Brain microvascular endothelial cell (primary cell): ENCODE results near the gene RABGGTA.

Experiments used
- DNase-seq: peaks from one replicate; pipeline ENCODE4 v3.0.0-alpha.2; 2020
- H3K27ac ChIP-seq: fragments of 250-450 bp; sonication (Bioruptor Pico); 2 replicates; pipeline ENCODE4 v1.5.1; 2020; ENCODE audit warnings: mild to moderate bottlenecking, moderate library complexity
- H3K27me3 ChIP-seq: fragments of 250-450 bp; sonication (Bioruptor Pico); replicated peaks from 2 replicates; pipeline ENCODE4 v1.5.1; 2020; ENCODE audit warnings: mild to moderate bottlenecking
- H3K36me3 ChIP-seq: fragments of 250-450 bp; sonication (Bioruptor Pico); replicated peaks from 2 replicates; pipeline ENCODE4 v1.5.1; 2020; ENCODE audit warnings: mild to moderate bottlenecking
- H3K4me3 ChIP-seq: 2 replicates; pipeline ENCODE4 v1.5.1; 2011; ENCODE audit warnings: low read depth, mild to moderate bottlenecking, control low read depth, low read length, moderate library complexity
- in situ Hi-C: cut with HindIII; loops from 2 replicates; pipeline ENCODE4 v1.10.0; 2017; ENCODE audit warnings: low sequenced_read_pairs, low pct_ligation_motif_present
- TF ChIP-seq, protein P1 (sequence below): IDR thresholded peaks from 2 replicates; pipeline ENCODE4 v1.5.1; 2011; ENCODE audit warnings: low read depth, mild to moderate bottlenecking, moderate library complexity, low read length, control low read depth, inconsistent platforms; ENCODE audit errors: missing control alignments

Gene RABGGTA

DNA sequence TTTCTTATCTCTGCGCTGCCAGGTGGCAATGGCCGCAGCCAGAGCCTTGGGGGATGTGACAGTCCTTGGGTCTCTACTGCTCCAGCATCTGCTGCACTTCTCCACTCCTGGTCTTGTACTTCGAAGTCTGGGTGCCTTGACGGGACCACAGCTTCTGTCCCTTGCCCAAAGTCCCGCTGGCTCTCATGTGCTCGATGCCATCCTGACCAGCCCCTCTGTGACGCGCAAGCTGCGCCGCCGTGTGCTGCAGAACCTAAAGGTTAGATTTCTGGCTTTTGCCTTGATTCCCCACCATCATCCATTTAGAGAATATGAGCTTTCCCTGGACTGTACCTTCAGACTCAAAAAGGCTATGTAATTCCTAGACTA is 32.6 kb upstream of the RABGGTA start:
- in situ Hi-C loops, result no loop called here
- TF ChIP-seq, protein P1, sequence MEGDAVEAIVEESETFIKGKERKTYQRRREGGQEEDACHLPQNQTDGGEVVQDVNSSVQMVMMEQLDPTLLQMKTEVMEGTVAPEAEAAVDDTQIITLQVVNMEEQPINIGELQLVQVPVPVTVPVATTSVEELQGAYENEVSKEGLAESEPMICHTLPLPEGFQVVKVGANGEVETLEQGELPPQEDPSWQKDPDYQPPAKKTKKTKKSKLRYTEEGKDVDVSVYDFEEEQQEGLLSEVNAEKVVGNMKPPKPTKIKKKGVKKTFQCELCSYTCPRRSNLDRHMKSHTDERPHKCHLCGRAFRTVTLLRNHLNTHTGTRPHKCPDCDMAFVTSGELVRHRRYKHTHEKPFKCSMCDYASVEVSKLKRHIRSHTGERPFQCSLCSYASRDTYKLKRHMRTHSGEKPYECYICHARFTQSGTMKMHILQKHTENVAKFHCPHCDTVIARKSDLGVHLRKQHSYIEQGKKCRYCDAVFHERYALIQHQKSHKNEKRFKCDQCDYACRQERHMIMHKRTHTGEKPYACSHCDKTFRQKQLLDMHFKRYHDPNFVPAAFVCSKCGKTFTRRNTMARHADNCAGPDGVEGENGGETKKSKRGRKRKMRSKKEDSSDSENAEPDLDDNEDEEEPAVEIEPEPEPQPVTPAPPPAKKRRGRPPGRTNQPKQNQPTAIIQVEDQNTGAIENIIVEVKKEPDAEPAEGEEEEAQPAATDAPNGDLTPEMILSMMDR, result no peak
- DNase-seq, result no peak
- no peaks in the 10 kb centered on the region for H3K27me3 ChIP-seq
- H3K4me3 ChIP-seq, result no peak overlapping the region
- H3K36me3 ChIP-seq, result peaks cover 50% of the 10 kb centered on the region
- H3K27ac ChIP-seq, result no peak overlapping the region

DNA sequence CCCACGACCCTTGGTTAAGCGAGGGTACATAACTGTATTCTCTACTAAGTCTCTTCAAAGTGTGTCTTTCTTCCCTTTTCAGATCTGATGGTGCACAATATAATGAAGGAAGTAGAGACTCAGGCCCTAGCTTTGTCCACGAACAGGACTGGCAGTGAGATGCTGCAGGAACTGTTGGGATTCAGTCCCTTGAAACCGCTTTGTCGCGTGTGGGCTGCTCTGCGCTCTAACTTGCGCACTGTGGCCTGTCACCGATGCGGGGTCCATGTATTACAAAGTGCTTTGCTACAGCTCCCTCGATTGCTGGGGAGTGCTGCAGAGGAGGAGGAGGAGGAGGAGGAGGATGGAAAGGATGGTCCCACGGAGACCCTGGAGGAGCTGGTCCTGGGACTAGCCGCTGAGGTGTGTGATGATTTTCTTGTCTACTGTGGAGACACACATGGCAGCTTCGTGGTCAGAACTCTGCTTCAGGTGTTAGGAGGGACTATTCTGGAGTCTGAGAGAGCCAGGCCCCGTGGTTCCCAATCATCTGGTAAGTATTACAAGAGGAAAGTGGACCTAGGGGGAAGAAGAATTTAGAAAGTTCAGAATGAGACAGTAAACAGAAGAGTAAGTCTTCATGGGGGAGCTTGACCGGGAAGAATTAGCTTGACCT is 29.1 kb upstream of the RABGGTA start:
- no peak for DNase-seq

DNA sequence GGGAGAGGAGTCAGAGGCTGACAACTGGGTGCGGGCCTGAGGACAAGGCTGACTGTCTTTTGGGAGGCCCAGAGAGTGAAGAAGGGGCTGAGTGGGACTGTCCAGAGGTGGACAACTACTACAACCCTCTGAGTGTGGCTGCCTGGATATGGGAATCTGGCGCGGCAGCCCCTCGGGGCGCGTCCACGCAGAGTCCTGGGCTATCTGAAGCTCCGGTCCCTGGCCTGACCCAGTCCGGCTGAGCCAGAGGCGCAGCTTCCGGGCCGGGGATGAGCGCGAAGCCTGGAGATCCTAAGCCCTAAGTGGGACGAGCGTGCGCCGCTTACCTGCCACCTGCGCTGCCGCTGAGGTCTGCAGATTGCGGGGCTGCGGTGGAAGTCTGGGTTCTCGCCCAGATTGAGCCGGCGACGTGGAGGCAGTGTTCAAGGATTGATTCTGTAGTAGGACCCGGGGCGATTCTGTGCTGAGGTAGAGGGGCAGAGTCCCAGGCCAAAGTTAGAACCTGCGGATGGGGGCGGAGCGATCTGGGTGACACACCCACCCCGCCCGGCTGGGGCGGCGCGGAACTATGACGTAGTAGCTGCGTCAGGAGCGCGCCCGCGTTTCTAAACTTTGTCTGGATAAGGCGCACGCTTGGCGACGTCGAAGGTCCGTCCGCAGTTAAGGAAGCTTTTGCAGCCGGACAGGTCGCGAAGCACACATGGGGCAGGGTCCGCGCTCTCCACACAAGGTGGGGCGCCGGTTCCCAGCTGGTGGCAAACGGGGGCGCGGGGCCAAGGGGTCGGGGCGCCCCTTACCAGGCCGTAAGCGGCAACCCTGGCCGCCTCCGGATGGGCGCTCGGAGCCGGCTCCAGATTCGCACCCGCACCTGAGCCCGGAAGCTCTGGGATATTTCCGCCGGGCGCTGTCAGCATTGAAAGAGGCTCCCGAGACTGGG is 28.1 kb upstream of the RABGGTA start, which contains the start of the genes DHRS1 and NOP9:
TSS of gene DHRS1 (minus strand) at position 526 of the 937 bp plus-strand sequence. CDS start 674 bp downstream, outside the sequence.
TSS of gene NOP9 (plus strand) at position 596 of the 937 bp plus-strand sequence. CDS start at position 701, 105 bp downstream.
- Histone ChIP-seq H3K27ac (peak within 1 kb of the TSS; percentile 60), H3K36me3 (peaks cover 37% of the 10 kb centered on the region), H3K4me3 (peak within 1 kb of the TSS; percentile 98), H3K27me3 (no peaks in the 10 kb centered on the region)
- peak; percentile 83 for DNase-seq
- in situ Hi-C loops, result loop anchor here (10.0 kb wide), 1 partner anchor 55 kb away; the partner anchor contains the start of gene TINF2
- TF ChIP-seq, protein P1, result no peak

More for the DNA sequence above, 29.1 kb upstream of the RABGGTA start:
- Histone ChIP-seq H3K27me3 (no peaks in the 10 kb centered on the region), H3K4me3 (peak overlapping the region; percentile 98), H3K36me3 (peaks cover 45% of the 10 kb centered on the region), H3K27ac (no peak overlapping the region)
- TF ChIP-seq, protein P1, result no peak
- in situ Hi-C loops, result no loop called here

DNA sequence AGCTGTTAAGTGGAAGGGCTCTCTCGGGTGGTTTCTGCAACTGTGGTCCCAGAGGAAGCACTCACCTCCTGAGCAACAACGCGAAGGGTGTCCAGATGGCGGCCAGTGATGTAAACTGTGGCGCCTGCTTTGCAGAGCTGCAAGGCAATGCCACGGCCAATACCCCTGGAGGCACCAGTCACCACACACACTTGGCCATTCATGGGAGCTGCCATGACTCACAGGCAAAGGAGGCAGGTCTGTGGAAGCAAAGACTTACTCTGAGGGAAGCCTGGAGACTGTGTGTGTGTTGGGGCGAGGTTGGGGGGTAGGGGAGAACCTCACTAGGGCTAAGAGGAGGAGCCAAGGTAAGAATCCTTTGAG is 27.5 kb upstream of the RABGGTA start:
- Histone ChIP-seq H3K27ac (peak overlapping the region; percentile 60), H3K36me3 (peaks cover 30% of the 10 kb centered on the region), H3K4me3 (peak overlapping the region; percentile 98), H3K27me3 (no peaks in the 10 kb centered on the region)
- TF ChIP-seq, protein P1, result no peak
- peak; percentile 52 for DNase-seq
- in situ Hi-C loops, result loop anchor here (10.0 kb wide), 1 partner anchor 54 kb away; the partner anchor contains the start of gene TINF2

DNA sequence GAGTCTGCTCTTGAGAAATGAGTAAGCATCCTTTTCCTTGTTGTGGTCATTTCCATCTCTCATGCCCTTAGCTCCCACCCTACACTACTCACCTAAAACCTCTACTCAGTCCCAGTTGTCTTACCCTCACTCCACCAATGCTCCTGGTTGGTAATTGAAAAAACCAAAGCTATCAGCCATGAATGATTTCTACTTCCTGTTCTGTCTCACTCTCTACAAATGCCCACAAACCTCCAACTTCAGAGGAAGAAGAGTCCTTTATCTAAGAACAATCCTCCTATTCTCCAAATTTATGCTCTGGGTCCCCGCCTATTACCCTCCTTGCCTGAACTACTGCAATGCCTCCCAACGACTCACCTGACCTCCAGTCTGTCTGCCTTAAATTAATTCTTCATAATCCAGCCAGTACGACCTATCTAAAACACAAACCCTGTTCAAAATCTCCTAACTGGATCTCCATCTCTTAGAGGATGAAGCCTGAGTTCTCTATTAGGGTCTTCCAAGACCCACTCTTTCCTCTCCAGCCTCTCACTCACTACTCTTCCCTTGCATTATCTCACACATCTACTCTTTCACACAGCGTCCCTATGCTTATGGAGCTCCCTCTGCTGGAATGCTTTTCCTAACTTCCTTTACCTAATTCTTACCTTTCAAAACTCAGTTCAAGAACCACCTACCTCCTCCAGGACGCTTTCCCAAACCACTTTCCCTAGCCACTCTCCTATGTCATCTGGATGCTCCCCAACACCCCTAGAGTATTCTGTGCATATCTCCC is 26.0 kb upstream of the RABGGTA start:
- TF ChIP-seq, protein P1, result peak; percentile 71
- in situ Hi-C loops, result loop anchor here (10.0 kb wide), 1 partner anchor 53 kb away; the partner anchor contains the start of gene TINF2
- no peak overlapping the region for H3K27ac ChIP-seq
- H3K27me3 ChIP-seq, result no peaks in the 10 kb centered on the region
- H3K36me3 ChIP-seq, result peaks cover 17% of the 10 kb centered on the region
- no peak overlapping the region for H3K4me3 ChIP-seq
- peak; percentile 18 for DNase-seq
